Trophoblast cell (in vitro differentiated cells and primary cell): ENCODE measurements around the gene TSHR.

Experiments
- DNase-seq, 2 donors: peaks; one replicate each; pipeline ENCODE4 v3.0.0-alpha.2; 2016
- H2AFZ ChIP-seq: 2 replicates; pipeline ENCODE4 v1.6.1; 2013; ENCODE audit warnings: low read length, moderate library complexity, mild to moderate bottlenecking; ENCODE audit not compliant: insufficient read depth, poor library complexity
- H2AK5ac ChIP-seq: 2 replicates; pipeline ENCODE4 v1.6.1; 2013; ENCODE audit warnings: mild to moderate bottlenecking, low read length
- H2BK120ac ChIP-seq: 2 replicates; pipeline ENCODE4 v1.6.1; 2013; ENCODE audit warnings: low read length, mild to moderate bottlenecking, moderate library complexity; ENCODE audit not compliant: insufficient read depth, poor library complexity
- H2BK12ac ChIP-seq: 2 replicates; pipeline ENCODE4 v1.6.1; 2013; ENCODE audit warnings: mild to moderate bottlenecking, low read length, moderate library complexity
- H2BK5ac ChIP-seq: 2 replicates; pipeline ENCODE4 v1.6.1; 2013; ENCODE audit warnings: low read length, low read depth, moderate library complexity, mild to moderate bottlenecking; ENCODE audit not compliant: poor library complexity
- H3K14ac ChIP-seq: 2 replicates; pipeline ENCODE4 v1.6.1; 2013; ENCODE audit warnings: mild to moderate bottlenecking, low read length
- H3K18ac ChIP-seq: 2 replicates; pipeline ENCODE4 v1.6.1; 2013; ENCODE audit warnings: mild to moderate bottlenecking, low read length
- H3K23ac ChIP-seq: 2 replicates; pipeline ENCODE4 v1.6.1; 2013; ENCODE audit warnings: low read length
- H3K27ac ChIP-seq: 2 replicates; pipeline ENCODE4 v1.5.1; 2013; ENCODE audit warnings: low read depth, mild to moderate bottlenecking, inconsistent platforms, low read length, moderate library complexity
- H3K27me3 ChIP-seq: 2 replicates; pipeline ENCODE4 v1.6.1; 2013; ENCODE audit warnings: inconsistent platforms, mild to moderate bottlenecking, low read length, moderate library complexity; ENCODE audit not compliant: insufficient read depth
- H3K36me3 ChIP-seq, 2 experiments: 1 replicate in 1 of 2; 2 replicates in 1 of 2; pipeline ENCODE4 v1.6.1; 2013; ENCODE audit warnings: low read length in 2 of 2, mild to moderate bottlenecking in 2 of 2, moderate library complexity in 1 of 2; ENCODE audit not compliant: insufficient read depth in 2 of 2, control insufficient read depth in 1 of 2
- H3K4ac ChIP-seq: 2 replicates; pipeline ENCODE4 v1.6.1; 2013; ENCODE audit warnings: low read depth, mild to moderate bottlenecking, low read length, moderate library complexity
- H3K4me1 ChIP-seq, 2 experiments: 1 replicate in 1 of 2; 2 replicates in 1 of 2; pipeline ENCODE4 v1.6.1; 2013; ENCODE audit warnings: low read length in 2 of 2, mild to moderate bottlenecking in 2 of 2, moderate library complexity in 1 of 2; ENCODE audit not compliant: insufficient read depth in 2 of 2, control insufficient read depth in 1 of 2
- H3K4me2 ChIP-seq: 2 replicates; pipeline ENCODE4 v1.6.1; 2013; ENCODE audit warnings: inconsistent platforms, mild to moderate bottlenecking, low read length, moderate library complexity
- H3K4me3 ChIP-seq: 2 replicates; pipeline ENCODE4 v1.5.1; 2013; ENCODE audit warnings: mild to moderate bottlenecking, low read depth, low read length, inconsistent platforms
- H3K79me1 ChIP-seq: one replicate; pipeline ENCODE4 v1.6.1; 2013; ENCODE audit warnings: low read length
- H3K79me2 ChIP-seq: 2 replicates; pipeline ENCODE4 v1.6.1; 2013; ENCODE audit warnings: low read length, mild to moderate bottlenecking; ENCODE audit not compliant: control insufficient read depth, insufficient read depth, poor library complexity
- H3K9ac ChIP-seq: 2 replicates; pipeline ENCODE4 v1.6.1; 2013; ENCODE audit warnings: mild to moderate bottlenecking, low read length
- H3K9me3 ChIP-seq: 2 replicates; pipeline ENCODE4 v1.6.1; 2013; ENCODE audit warnings: low read depth, mild to moderate bottlenecking, control low read depth, inconsistent platforms, low read length; ENCODE audit not compliant: insufficient read depth
- H4K12ac ChIP-seq: 2 replicates; pipeline ENCODE4 v1.6.1; 2013; ENCODE audit warnings: low read depth, mild to moderate bottlenecking, low read length, moderate library complexity
- H4K8ac ChIP-seq: 2 replicates; pipeline ENCODE4 v1.6.1; 2013; ENCODE audit warnings: low read depth, mild to moderate bottlenecking, low read length, moderate library complexity
- H4K91ac ChIP-seq: one replicate; pipeline ENCODE4 v1.6.1; 2013; ENCODE audit warnings: low read depth, mild to moderate bottlenecking, low read length, moderate library complexity
- WGBS: extraction: QIAGEN DNeasy Blood & Tissue Kit; methylation state at CpG from one replicate; pipeline ENCODE4 v1.1.7; 2013; ENCODE audit warnings: missing lambda C conversion rate; ENCODE audit not compliant: insufficient read length, insufficient coverage; ENCODE audit errors: extremely low coverage; 5-methylcytosine and 5-hydroxymethylcytosine counted together

TSHR gene

DNA sequence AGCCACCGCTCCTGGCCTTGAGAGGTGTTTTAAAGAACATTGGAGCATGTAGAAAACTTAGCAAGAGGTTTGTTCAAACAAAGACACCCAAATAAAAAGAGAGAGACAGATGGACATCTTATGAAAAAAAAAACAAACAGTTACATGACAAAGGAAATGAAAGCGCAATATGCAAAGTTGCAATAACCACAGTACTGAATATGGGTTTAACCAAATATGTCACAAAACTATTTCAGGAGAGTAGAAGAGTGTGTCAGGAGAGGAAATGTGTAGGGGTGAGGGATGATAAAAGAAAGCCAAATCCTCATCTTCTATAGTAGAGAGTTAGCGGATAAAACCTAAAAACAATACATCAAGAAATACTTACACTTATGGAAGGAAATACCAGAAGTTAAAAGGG is 166.9 kb downstream of the TSHR start:
- Histone ChIP-seq H3K4me3 (no peak overlapping the region), H4K91ac (no peak overlapping the region), H3K18ac (no peak overlapping the region), H4K12ac (no peak overlapping the region), H3K9me3 (peaks cover 4% of the 10 kb centered on the region), H3K14ac (no peak overlapping the region), H3K9ac (no peak overlapping the region), H2BK120ac (no peak overlapping the region), H3K79me1 (no peaks in the 10 kb centered on the region), H3K4me1 (no peaks in the 10 kb centered on the region), H2AK5ac (no peak overlapping the region), H3K27ac (no peak overlapping the region), H3K4me2 (no peak overlapping the region), H4K8ac (no peak overlapping the region), H3K79me2 (no peaks in the 10 kb centered on the region), H2BK12ac (no peak overlapping the region), H3K27me3 (no peaks in the 10 kb centered on the region), H2AFZ (no peak overlapping the region), H3K4ac (no peak overlapping the region), H3K36me3 (no peaks in the 10 kb centered on the region), H3K23ac (no peak overlapping the region), H2BK5ac (no peak overlapping the region)
- no CpG with 5 or more reads among the region's 3 CpGs for WGBS
- no peak for DNase-seq

DNA sequence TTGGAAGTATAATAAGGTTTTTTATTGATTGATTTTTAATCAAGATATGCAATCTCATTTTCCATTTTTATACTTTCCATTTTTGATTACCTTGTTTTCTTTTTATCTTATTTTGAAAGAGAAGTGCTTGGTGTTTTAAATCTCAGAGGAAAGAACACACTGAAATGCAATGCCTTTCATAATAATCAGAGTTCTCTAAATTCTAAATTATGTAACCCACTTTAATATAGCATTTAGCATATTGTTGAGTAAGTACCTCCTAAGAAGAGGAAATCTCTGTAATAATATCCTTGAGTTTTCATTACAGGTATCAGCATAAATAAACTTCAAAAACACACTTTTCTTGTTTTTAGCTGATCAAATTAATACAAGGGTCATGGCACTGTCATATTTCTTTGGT is 168.4 kb downstream of the TSHR start:
- Histone ChIP-seq H3K18ac (no peak overlapping the region), H3K27ac (no peak overlapping the region), H4K12ac (no peak overlapping the region), H4K8ac (no peak overlapping the region), H2BK12ac (no peak overlapping the region), H3K4ac (no peak overlapping the region), H3K23ac (no peak overlapping the region), H2BK5ac (no peak overlapping the region), H3K14ac (no peak overlapping the region), H4K91ac (no peak overlapping the region), H2AFZ (no peak overlapping the region), H3K9ac (no peak overlapping the region), H2BK120ac (no peak overlapping the region), H3K4me3 (no peak overlapping the region), H2AK5ac (no peak overlapping the region), H3K79me2 (no peaks in the 10 kb centered on the region), H3K4me1 (no peaks in the 10 kb centered on the region), H3K4me2 (no peak overlapping the region), H3K9me3 (peaks cover 4% of the 10 kb centered on the region), H3K27me3 (no peaks in the 10 kb centered on the region), H3K79me1 (no peaks in the 10 kb centered on the region), H3K36me3 (no peaks in the 10 kb centered on the region)
- DNase-seq = no peak

- Histone ChIP-seq H3K9ac (no peak overlapping the region), H3K27ac (no peak overlapping the region), H2AK5ac (no peak overlapping the region), H3K36me3 (no peaks in the 10 kb centered on the region), H2BK120ac (no peak overlapping the region), H2BK12ac (no peak overlapping the region), H4K12ac (no peak overlapping the region), H3K79me2 (no peaks in the 10 kb centered on the region), H3K27me3 (no peaks in the 10 kb centered on the region), H3K4me2 (no peak overlapping the region), H2AFZ (no peak overlapping the region), H2BK5ac (no peak overlapping the region), H3K4me1 (no peaks in the 10 kb centered on the region), H3K18ac (no peak overlapping the region), H3K4me3 (no peak overlapping the region), H3K79me1 (no peaks in the 10 kb centered on the region), H3K14ac (no peak overlapping the region), H4K8ac (no peak overlapping the region), H3K9me3 (peaks cover 4% of the 10 kb centered on the region), H4K91ac (no peak overlapping the region), H3K4ac (no peak overlapping the region), H3K23ac (no peak overlapping the region)
- DNase-seq = no peak
- WGBS = no CpG with 5 or more reads among the region's 4 CpGs
Measured at GRCh38 chr14:81125536-81125935, 170.1 kb downstream of the TSHR start.

DNA sequence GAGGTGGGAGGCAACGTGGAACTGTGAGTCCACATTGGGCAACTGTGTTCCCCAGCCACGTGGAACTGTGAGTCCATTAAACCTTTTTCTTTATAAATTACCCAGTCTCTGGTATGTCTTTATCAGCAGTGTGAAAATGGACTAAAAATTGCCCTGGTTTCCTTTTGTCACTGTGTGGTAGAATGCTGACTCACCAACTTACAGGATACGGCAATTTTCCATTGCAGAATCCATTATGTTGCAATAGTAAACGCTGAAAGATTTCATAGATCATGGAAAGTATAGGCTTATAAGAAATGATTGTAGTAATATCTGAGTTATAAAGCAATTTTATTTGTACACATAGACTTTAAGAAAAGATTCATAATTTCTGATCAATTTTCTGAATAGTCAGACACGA is 172.4 kb downstream of the TSHR start:
- Histone ChIP-seq H3K27ac (no peak overlapping the region), H4K12ac (no peak overlapping the region), H2BK12ac (no peak overlapping the region), H2BK5ac (no peak overlapping the region), H4K91ac (no peak overlapping the region), H3K4me2 (no peak overlapping the region), H3K79me1 (no peaks in the 10 kb centered on the region), H2AFZ (no peak overlapping the region), H3K36me3 (no peaks in the 10 kb centered on the region), H3K4ac (no peak overlapping the region), H3K79me2 (no peaks in the 10 kb centered on the region), H4K8ac (no peak overlapping the region), H2BK120ac (no peak overlapping the region), H3K14ac (no peak overlapping the region), H3K9ac (no peak overlapping the region), H3K4me1 (no peaks in the 10 kb centered on the region), H3K9me3 (peaks cover 4% of the 10 kb centered on the region), H3K23ac (no peak overlapping the region), H2AK5ac (no peak overlapping the region), H3K4me3 (no peak overlapping the region), H3K27me3 (no peaks in the 10 kb centered on the region), H3K18ac (no peak overlapping the region)
- no CpG with 5 or more reads among the region's 5 CpGs for WGBS
- DNase-seq = peak in 1 of 2 donors; percentile 54
